RKO (cell line): ENCODE measurements around the gene SFI1.
"Not testable (repeated sequence)": the region's sequence is repeated elsewhere in the genome, so short reads cannot be mapped to it uniquely, and the experiment has no call there.

ENCODE experiments used
- DNase-seq: peaks from one replicate; pipeline ENCODE4 v3.0.0-alpha.2; 2016; ENCODE audit warnings: low spot score

Gene SFI1

GRCh38 chr22:31544481-31545480, 48.4 kb downstream of the SFI1 start:
- no peak for DNase-seq

DNA sequence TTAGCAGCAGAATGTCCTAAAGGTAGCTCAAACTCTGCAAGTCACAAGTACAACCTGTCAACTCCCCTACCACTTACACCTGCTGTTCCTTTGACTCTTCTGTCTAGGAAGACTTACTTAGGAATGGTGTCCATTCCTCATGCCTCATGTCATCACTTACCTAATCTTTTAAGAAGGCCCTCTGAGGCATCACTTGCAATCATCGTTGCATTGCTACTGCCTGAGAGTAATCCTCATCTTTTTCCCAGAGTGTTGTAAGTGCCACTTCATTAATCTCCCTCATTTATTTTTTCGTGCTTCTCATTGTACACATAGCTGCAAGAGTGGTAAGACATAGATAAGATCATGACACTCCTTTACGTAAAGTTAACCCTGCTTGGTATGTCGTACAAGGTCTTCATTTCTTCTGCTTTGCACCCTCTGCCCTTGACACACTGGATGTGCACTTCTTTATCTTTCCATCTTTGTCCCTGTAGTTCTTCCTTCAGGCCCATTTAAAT, 54.6 kb downstream of the SFI1 start:
- no peak for DNase-seq

- peak; percentile 37 for DNase-seq
Observed at GRCh38 chr22:31556627-31557203, 60.4 kb downstream of the SFI1 start.

- not testable (repeated sequence) for DNase-seq
Observed at GRCh38 chr22:31558546-31558945, 62.2 kb downstream of the SFI1 start.

DNA sequence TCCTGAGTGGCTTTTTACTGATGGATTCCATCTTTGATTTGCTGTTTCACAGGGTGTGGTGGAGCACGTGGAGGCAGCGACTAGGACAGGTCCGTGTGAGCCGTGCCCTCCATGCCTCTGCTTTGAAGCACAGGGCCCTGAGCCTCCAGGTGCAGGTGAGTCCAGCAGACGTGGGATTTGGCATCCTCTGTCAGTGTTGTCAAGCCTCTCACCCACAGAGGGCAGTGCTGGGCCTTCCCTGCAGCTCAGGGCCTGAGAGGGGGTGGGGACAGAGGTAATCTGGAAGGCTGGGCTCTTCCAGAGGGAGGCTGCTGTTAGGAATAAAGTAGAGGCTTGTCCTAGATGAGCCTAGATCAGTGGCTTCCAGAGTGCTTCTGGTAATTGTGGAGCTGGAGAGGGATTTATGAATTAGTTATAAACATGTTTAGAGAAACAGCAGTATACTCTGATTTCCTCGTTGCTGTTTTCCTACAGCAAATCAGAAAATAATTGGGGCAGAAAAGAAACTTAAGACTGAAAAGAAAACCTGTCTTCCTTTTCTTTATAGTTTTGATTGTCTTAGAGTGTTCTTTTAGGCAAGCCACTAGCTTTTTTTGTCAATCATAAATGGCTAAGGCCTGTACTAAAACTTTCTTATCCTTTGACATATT, 65.0 kb downstream of the SFI1 start:
- peak; percentile 66 for DNase-seq

DNA sequence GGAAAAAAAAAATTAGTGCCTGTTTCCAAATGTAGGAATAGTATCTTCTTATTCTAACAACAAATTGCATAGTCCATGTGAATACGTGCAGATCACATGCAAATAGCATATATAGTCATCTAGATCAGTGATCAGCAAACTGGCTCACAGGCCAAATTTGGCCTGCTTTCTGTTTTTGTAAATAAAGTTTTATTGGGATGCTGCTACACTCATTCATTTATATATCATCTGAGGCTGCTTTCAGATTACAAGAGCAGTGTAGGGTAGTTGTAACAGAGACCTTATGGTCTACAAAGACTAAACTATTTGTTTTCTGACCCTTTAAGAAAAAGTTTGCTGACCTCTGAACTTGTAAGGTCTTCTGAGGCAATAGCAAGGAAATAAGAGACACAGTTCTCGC, 65.6 kb downstream of the SFI1 start:
- no peak for DNase-seq

- DNase-seq = no peak
Observed at GRCh38 chr22:31566484-31566883, 70.1 kb downstream of the SFI1 start.

- DNase-seq = no peak
Observed at GRCh38 chr22:31567196-31567595, 70.9 kb downstream of the SFI1 start.

GRCh38 chr22:31567702-31568101, 71.4 kb downstream of the SFI1 start:
- DNase-seq = no peak

- DNase-seq = no peak
Observed at GRCh38 chr22:31569126-31569525, 72.8 kb downstream of the SFI1 start.

- DNase-seq = no peak
Observed at GRCh38 chr22:31572939-31573338, 76.6 kb downstream of the SFI1 start.

DNA sequence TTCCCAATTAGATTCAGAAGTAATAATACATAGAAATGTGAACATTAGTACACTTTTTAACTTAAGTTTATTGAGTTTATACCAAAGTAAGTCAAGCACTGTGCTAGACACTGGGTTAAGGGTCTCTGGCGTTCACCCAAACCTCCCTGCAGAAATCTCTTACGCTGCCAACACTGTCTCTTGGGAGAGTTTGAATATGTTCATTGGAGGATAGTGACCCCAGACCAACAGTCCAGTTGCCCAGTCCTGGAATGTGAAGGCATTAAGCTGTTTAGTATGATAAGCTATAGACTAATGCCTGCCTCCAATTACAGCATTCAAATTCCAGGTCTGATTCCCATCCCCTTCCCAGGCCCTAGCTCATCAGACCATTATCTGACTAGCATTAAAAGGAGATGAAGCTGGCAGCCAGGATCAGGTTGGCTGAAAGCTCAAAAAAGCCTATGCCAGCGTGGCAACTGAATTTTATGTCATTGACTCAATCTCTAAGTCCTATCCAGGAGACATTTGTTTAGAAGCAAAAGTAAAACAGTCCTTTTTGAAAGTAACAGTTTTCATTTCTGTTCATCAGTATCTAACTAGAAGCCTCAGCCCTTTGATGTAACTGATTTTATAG, 77.8 kb downstream of the SFI1 start:
- DNase-seq = no peak

GRCh38 chr22:31575190-31575589, 78.9 kb downstream of the SFI1 start:
- no peak for DNase-seq

GRCh38 chr22:31577711-31578110, 81.4 kb downstream of the SFI1 start:
- DNase-seq = no peak

DNA sequence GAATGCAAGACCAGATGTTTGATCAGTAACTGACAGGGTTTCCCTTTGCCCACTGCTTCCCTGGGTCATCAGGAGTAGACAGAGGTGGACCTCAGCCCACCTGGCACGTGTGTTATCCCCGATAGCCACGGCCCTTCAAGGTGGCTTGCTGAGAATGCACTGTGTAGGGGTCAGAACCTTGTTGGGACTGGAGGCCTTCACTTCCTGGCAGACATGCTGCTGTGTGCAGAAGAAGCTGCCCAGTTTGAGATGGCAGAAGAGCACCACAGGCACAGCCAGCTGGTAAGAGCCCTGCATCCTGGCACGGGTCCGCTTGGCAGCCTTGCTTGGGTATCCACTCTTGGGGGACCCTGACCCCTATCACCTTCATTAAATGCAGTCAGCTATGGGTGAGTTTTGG, 81.8 kb downstream of the SFI1 start:
- no peak for DNase-seq

- DNase-seq = no peak
Observed at GRCh38 chr22:31579835-31580242, 83.5 kb downstream of the SFI1 start.

- DNase-seq = no peak
Observed at GRCh38 chr22:31583861-31584485, 87.6 kb downstream of the SFI1 start.

GRCh38 chr22:31584804-31585160, 88.4 kb downstream of the SFI1 start:
- no peak for DNase-seq

GRCh38 chr22:31585161-31585859, 89.0 kb downstream of the SFI1 start:
- DNase-seq = no peak

- DNase-seq = no peak
Observed at GRCh38 chr22:31586137-31586920, 90.0 kb downstream of the SFI1 start.
